Measurements from ENCODE around the gene SRRM4.
A peak's percentile ranks its signal among the peaks of the same experiment; 100 is the strongest.

The SRRM4 gene

GRCh38 chr12:119158402-119158801 is 177.1 kb downstream of the SRRM4 start:
- peak overlapping the region; percentile 84 to 87 for H3K27ac ChIP-seq
- H3K27me3 ChIP-seq, result no peaks in the 10 kb centered on the region
- H3K4me3 ChIP-seq, result peak overlapping the region; percentile 31 to 42
- intact Hi-C loops (cut with DNase I; ENCODE audit: low total_unique reads), result no loop called here
- TF ChIP-seq CTCF (IDR thresholded peaks at IDR 0.05), result no peak
- H3K9me3 ChIP-seq, result no peaks in the 10 kb centered on the region
- DNase-seq, result no peak
- H3K4me1 ChIP-seq, result peaks cover 0 to 54% (median 23%) of the 10 kb centered on the region in 4 donors
- no peaks in the 10 kb centered on the region for H3K36me3 ChIP-seq

- no peaks in the 10 kb centered on the region for H3K36me3 ChIP-seq
- H3K27ac ChIP-seq, result peak overlapping the region; percentile 24 to 84
- intact Hi-C loops (cut with DNase I; ENCODE audit: low total_unique reads), result no loop called here
- no peak for TF ChIP-seq CTCF (IDR thresholded peaks at IDR 0.05)
- H3K27me3 ChIP-seq, result no peaks in the 10 kb centered on the region
- H3K4me1 ChIP-seq, result peaks cover 0 to 47% (median 21%) of the 10 kb centered on the region in 4 donors
- no peaks in the 10 kb centered on the region for H3K9me3 ChIP-seq
- no peak overlapping the region for H3K4me3 ChIP-seq
- DNase-seq, result no peak
Measured at GRCh38 chr12:119159844-119160243, 178.5 kb downstream of the SRRM4 start.

- TF ChIP-seq CTCF (IDR thresholded peaks at IDR 0.05), result no peak
- Histone ChIP-seq H3K4me3 (no peak overlapping the region), H3K27me3 (no peaks in the 10 kb centered on the region), H3K4me1 (no peaks in the 10 kb centered on the region), H3K36me3 (no peaks in the 10 kb centered on the region), H3K27ac (no peak overlapping the region), H3K9me3 (no peaks in the 10 kb centered on the region)
- intact Hi-C loops (cut with DNase I; ENCODE audit: low total_unique reads), result no loop called here
- no peak for DNase-seq
Measured at GRCh38 chr12:119167902-119168301, 186.6 kb downstream of the SRRM4 start.

GRCh38 chr12:119168721-119169120 is 187.4 kb downstream of the SRRM4 start:
- no peak for TF ChIP-seq CTCF (IDR thresholded peaks at IDR 0.05)
- no peak overlapping the region for H3K27ac ChIP-seq
- no peak overlapping the region for H3K4me3 ChIP-seq
- intact Hi-C loops (cut with DNase I; ENCODE audit: low total_unique reads), result no loop called here
- DNase-seq, result no peak
- H3K9me3 ChIP-seq, result no peaks in the 10 kb centered on the region
- H3K4me1 ChIP-seq, result no peaks in the 10 kb centered on the region
- H3K27me3 ChIP-seq, result no peaks in the 10 kb centered on the region
- no peaks in the 10 kb centered on the region for H3K36me3 ChIP-seq

- no peak overlapping the region for H3K4me3 ChIP-seq
- no peaks in the 10 kb centered on the region for H3K36me3 ChIP-seq
- no peaks in the 10 kb centered on the region for H3K4me1 ChIP-seq
- DNase-seq, result no peak
- TF ChIP-seq CTCF (IDR thresholded peaks at IDR 0.05), result no peak
- intact Hi-C loops (cut with DNase I; ENCODE audit: low total_unique reads), result no loop called here
- no peak overlapping the region for H3K27ac ChIP-seq
- H3K27me3 ChIP-seq, result no peaks in the 10 kb centered on the region
- H3K9me3 ChIP-seq, result no peaks in the 10 kb centered on the region
Measured at GRCh38 chr12:119169150-119169549, 187.8 kb downstream of the SRRM4 start.

- no peaks in the 10 kb centered on the region for H3K36me3 ChIP-seq
- no peak overlapping the region for H3K4me3 ChIP-seq
- no peak overlapping the region for H3K27ac ChIP-seq
- no peaks in the 10 kb centered on the region for H3K9me3 ChIP-seq
- intact Hi-C loops (cut with DNase I; ENCODE audit: low total_unique reads), result no loop called here
- TF ChIP-seq CTCF (IDR thresholded peaks at IDR 0.05), result no peak
- H3K4me1 ChIP-seq, result peaks cover 0 to 11% (median 4%) of the 10 kb centered on the region in 4 donors
- no peaks in the 10 kb centered on the region for H3K27me3 ChIP-seq
- DNase-seq, result no peak
Measured at GRCh38 chr12:119171291-119171690, 189.9 kb downstream of the SRRM4 start.

All from tibial artery (tissue), 4 donors.